ENCODE measurements around the gene FAM149A.
A peak's percentile ranks its signal among the peaks of the same experiment; 100 is the strongest.

The FAM149A gene

GRCh38 chr4:186104890-186105646 is 564 bp downstream of the FAM149A start:
- DNase-seq (ENCODE audit: low read depth): no peak
- no peak for TF ChIP-seq CTCF (conservative IDR thresholded peaks at IDR 0.05; ENCODE audit: control insufficient read depth, insufficient read depth, low read depth, low read length)
- H3K4me3 ChIP-seq (ENCODE audit: control insufficient read depth, low read depth, low read length): no peak overlapping the region

GRCh38 chr4:186105647-186106321 is 1.3 kb downstream of the FAM149A start:
- TF ChIP-seq CTCF (conservative IDR thresholded peaks at IDR 0.05; ENCODE audit: control insufficient read depth, insufficient read depth, low read depth, low read length): no peak
- no peak overlapping the region for H3K4me3 ChIP-seq (ENCODE audit: control insufficient read depth, low read depth, low read length)
- DNase-seq (ENCODE audit: low read depth): peak; percentile 16

- no peak for DNase-seq (ENCODE audit: low read depth)
- no peak for TF ChIP-seq CTCF (conservative IDR thresholded peaks at IDR 0.05; ENCODE audit: control insufficient read depth, insufficient read depth, low read depth, low read length)
- H3K4me3 ChIP-seq (ENCODE audit: control insufficient read depth, low read depth, low read length): no peak overlapping the region
Measured at GRCh38 chr4:186107947-186108346, 3.4 kb downstream of the FAM149A start.

- no peak for TF ChIP-seq CTCF (conservative IDR thresholded peaks at IDR 0.05; ENCODE audit: control insufficient read depth, insufficient read depth, low read depth, low read length)
- DNase-seq (ENCODE audit: low read depth): no peak
- no peak overlapping the region for H3K4me3 ChIP-seq (ENCODE audit: control insufficient read depth, low read depth, low read length)
Measured at GRCh38 chr4:186108391-186108790, 3.9 kb downstream of the FAM149A start.

- DNase-seq (ENCODE audit: low read depth): no peak
- no peak for TF ChIP-seq CTCF (conservative IDR thresholded peaks at IDR 0.05; ENCODE audit: control insufficient read depth, insufficient read depth, low read depth, low read length)
- H3K4me3 ChIP-seq (ENCODE audit: control insufficient read depth, low read depth, low read length): no peak overlapping the region
Measured at GRCh38 chr4:186109245-186109644, 4.7 kb downstream of the FAM149A start.

- no peak for TF ChIP-seq CTCF (conservative IDR thresholded peaks at IDR 0.05; ENCODE audit: control insufficient read depth, insufficient read depth, low read depth, low read length)
- H3K4me3 ChIP-seq (ENCODE audit: control insufficient read depth, low read depth, low read length): no peak overlapping the region
- no peak for DNase-seq (ENCODE audit: low read depth)
Measured at GRCh38 chr4:186116697-186117096, 12.2 kb downstream of the FAM149A start.
